ENCODE data around the gene TOX4. TPM values are rescaled to one million over a fixed set of nuclear protein-coding genes. Genes with fewer than 3 reads are reported as not detected.

TOX4 gene
- total and polyA plus RNA-seq, 2 of the 8 experiments (the other 6 are each of a cell fraction or from before 2014, with no cell fraction given) = 51.5 to 58.3 TPM

GRCh38 chr14:21543521-21543960, 66.5 kb downstream of the TOX4 start:
- Histone ChIP-seq H2AFZ (ENCODE audit: low read length) (peak overlapping the region; percentile 47; the same call in 1 of the 2 replicates), H2BK5ac (ENCODE audit: low read depth, low read length) (peak overlapping the region; percentile 20; the same call in 1 of the 2 replicates), H3K9me3 (ENCODE audit: insufficient read depth in 2 of 2, low read depth in 1 of 2, low read length in 1 of 2) (peaks cover 0 to 6% of the 10 kb centered on the region in 2 experiments; a peak in 2 of 4 replicates), H3K9ac (replicated peaks in 1 of 4; ENCODE audit: extremely low read depth in 1 of 4, low read depth in 3 of 4, low read length in 3 of 4) (no peak overlapping the region), H4K20me1 (replicated peaks in 1 of 2; ENCODE audit: control insufficient read depth in 1 of 2, insufficient read depth in 2 of 2, low read length in 2 of 2) (no peaks in the 10 kb centered on the region), H3K23me2 (ENCODE audit: low read depth, low read length) (no peaks in the 10 kb centered on the region; the same call in 1 of the 2 replicates), H2AK5ac (ENCODE audit: low read depth, low read length) (no peak overlapping the region), H2BK12ac (ENCODE audit: low read depth, low read length) (no peak overlapping the region; the same call in 1 of the 2 replicates), H3K27me3 (replicated peaks in 1 of 4; ENCODE audit: control insufficient read depth in 3 of 4, extremely low read depth in 1 of 4, insufficient read depth in 3 of 4, low read length in 3 of 4) (no peaks in the 10 kb centered on the region), H3K56ac (replicated peaks; ENCODE audit: insufficient read length, low read depth, low read length) (no peak overlapping the region), H3K23ac (ENCODE audit: insufficient read length) (no peak overlapping the region), H2BK15ac (ENCODE audit: low read length) (no peak overlapping the region), H3K4me3 (ENCODE audit: extremely low read depth in 1 of 4, insufficient read depth in 2 of 4, low read depth in 3 of 4, low read length in 4 of 4) (peak overlapping the region in 2 of 4 experiments; percentile 2 to 44; a peak in 5 of 8 replicates), H3K14ac (ENCODE audit: insufficient read length) (no peak overlapping the region), H3K4ac (replicated peaks; ENCODE audit: insufficient read length, low read depth, low read length) (no peak overlapping the region), H4K91ac (replicated peaks; ENCODE audit: insufficient read length, low read length) (no peak overlapping the region), H3K27ac (ENCODE audit: low read depth, low read length) (peak overlapping the region; percentile 63), H3K79me2 (ENCODE audit: control insufficient read depth in 1 of 2, insufficient read depth in 2 of 2, low read length in 2 of 2) (peaks cover 0 to 4% of the 10 kb centered on the region in 2 experiments; a peak in 2 of 4 replicates), H4K5ac (ENCODE audit: insufficient read length, low read depth, low read length) (peak overlapping the region; percentile 59), H3K4me2 (ENCODE audit: insufficient read depth in 1 of 2, low read depth in 2 of 2, low read length in 2 of 2) (peak overlapping the region; percentile 56 to 64), H3K79me1 (ENCODE audit: low read depth, low read length) (no peaks in the 10 kb centered on the region), H3K36me3 (ENCODE audit: control insufficient read depth in 2 of 4, insufficient read depth in 4 of 4, low read length in 3 of 4) (no peaks in the 10 kb centered on the region), H3K18ac (ENCODE audit: extremely low read depth, low read length) (0 out of 2 replicates have a peak overlapping the region, but pooled peaks have one; percentile 7), H4K8ac (ENCODE audit: extremely low read depth, insufficient read depth, low read length) (no peak overlapping the region), H2BK20ac (ENCODE audit: low read length) (0 out of 2 replicates have a peak overlapping the region, but pooled peaks have one; percentile 72), H3K4me1 (replicated peaks in 1 of 4; ENCODE audit: control insufficient read depth in 3 of 4, insufficient read depth in 4 of 4, low read length in 3 of 4) (peaks cover 0 to 15% (median 8%) of the 10 kb centered on the region in 4 experiments; a peak in 5 of 7 replicates), H2BK120ac (replicated peaks; ENCODE audit: low read depth, low read length) (no peak overlapping the region)
- CTCF ChIA-PET (ENCODE audit: partially characterized antibody) = interaction anchor here (1.2 to 2.1 kb wide), 2 partner anchors 15 to 45 kb away, joined by 5 to 7 read pairs; no protein-coding TSS in a partner anchor
- DNase-seq (ENCODE audit: low read depth in 1 of 2, low spot score in 2 of 2) (no peak), FAIRE-seq (peak; percentile 97)
- 9% methylated on average over 7 of the region's 7 CpGs; no CpG with 5 or more reads in 1 of the 2 experiments for WGBS, 2 experiments (ENCODE audit: extremely low coverage in 1 of 2, insufficient coverage in 1 of 2, insufficient read length in 1 of 2, insufficient replicate concordance in 2 of 2, low coverage in 1 of 2, low lambda C conversion rate in 2 of 2, missing lambda C conversion rate in 1 of 2)
- POLR2A ChIA-PET (ENCODE audit: partially characterized antibody) = interaction anchor here (1.0 to 32.5 kb wide), 3 partner anchors 9 to 25 kb away, joined by 3 to 769 read pairs (median 7); partner anchors contain the start of genes METTL3 and SALL2
- peak; percentile 88 for TF ChIP-seq SP1 (IDR thresholded peaks at IDR 0.05; ENCODE audit: low read depth, low read length)
- TF ChIP-seq BRCA1 (IDR thresholded peaks at IDR 0.05; ENCODE audit: low read depth, low read length) = no peak
- no peak for TF ChIP-seq KDM5A (IDR thresholded peaks at IDR 0.05; ENCODE audit: low read length)
- no peak for TF ChIP-seq PHF8 (conservative IDR thresholded peaks at IDR 0.05; ENCODE audit: low read depth, low read length)
- TF ChIP-seq E2F6 (IDR thresholded peaks at IDR 0.05) = no peak
- no peak for TF ChIP-seq JUND (IDR thresholded peaks at IDR 0.05; ENCODE audit: low read length)
- TF ChIP-seq RBBP5 (IDR thresholded peaks at IDR 0.05; ENCODE audit: borderline replicate concordance, low read depth, low read length) = peak; percentile 96
- TF ChIP-seq RAD21 (IDR thresholded peaks at IDR 0.05 in 1 of 2, conservative IDR thresholded peaks at IDR 0.05 in 1 of 2; ENCODE audit: low read depth in 2 of 2, low read length in 2 of 2) = no peak
- TF ChIP-seq ASH2L (IDR thresholded peaks at IDR 0.05; ENCODE audit: low read length) = peak; percentile 99
